ENCODE data around the gene TUSC1.
"Not testable (repeated sequence)": the region's sequence is repeated elsewhere in the genome, so short reads cannot be mapped to it uniquely, and the experiment has no call there.

The TUSC1 gene

GRCh38 chr9:25678147-25678666 is at the start of gene TUSC1:
TSS of gene TUSC1 (minus strand) at chr9:25678444. CDS start at chr9:25678312, 132 bp downstream.
- no peak for DNase-seq (ENCODE audit: low read depth in 2 of 3, low spot score in 1 of 3)

- no peak for DNase-seq (ENCODE audit: low read depth in 2 of 3, low spot score in 1 of 3)
Measured at GRCh38 chr9:25726871-25727410, 48.7 kb upstream of the TUSC1 start.

GRCh38 chr9:25724424-25724823 is 46.2 kb upstream of the TUSC1 start:
- no peak for DNase-seq (ENCODE audit: low read depth in 2 of 3, low spot score in 1 of 3)

GRCh38 chr9:25716220-25716872 is 38.1 kb upstream of the TUSC1 start:
- no peak for DNase-seq (ENCODE audit: low read depth in 2 of 3, low spot score in 1 of 3)

- DNase-seq (ENCODE audit: low read depth in 2 of 3, low spot score in 1 of 3) = no peak
Measured at GRCh38 chr9:25709941-25710340, 31.7 kb upstream of the TUSC1 start.

GRCh38 chr9:25704800-25705199 is 26.6 kb upstream of the TUSC1 start:
- no peak for DNase-seq (ENCODE audit: low read depth in 2 of 3, low spot score in 1 of 3)

- no peak for DNase-seq (ENCODE audit: low read depth in 2 of 3, low spot score in 1 of 3)
Measured at GRCh38 chr9:25703701-25704357, 25.6 kb upstream of the TUSC1 start.

- DNase-seq (ENCODE audit: low read depth in 2 of 3, low spot score in 1 of 3) = no peak
Measured at GRCh38 chr9:25702536-25702935, 24.3 kb upstream of the TUSC1 start.

GRCh38 chr9:25700899-25701298 is 22.7 kb upstream of the TUSC1 start:
- DNase-seq (ENCODE audit: low read depth in 2 of 3, low spot score in 1 of 3) = not testable (repeated sequence)

- DNase-seq (ENCODE audit: low read depth in 2 of 3, low spot score in 1 of 3) = no peak
Measured at GRCh38 chr9:25700430-25700829, 22.2 kb upstream of the TUSC1 start.

GRCh38 chr9:25691786-25692185 is 13.5 kb upstream of the TUSC1 start:
- no peak for DNase-seq (ENCODE audit: low read depth in 2 of 3, low spot score in 1 of 3)

GRCh38 chr9:25684321-25684720 is 6.1 kb upstream of the TUSC1 start:
- no peak for DNase-seq (ENCODE audit: low read depth in 2 of 3, low spot score in 1 of 3)

- DNase-seq (ENCODE audit: low read depth in 2 of 3, low spot score in 1 of 3) = no peak
Measured at GRCh38 chr9:25681266-25681665, 3.0 kb upstream of the TUSC1 start.

GRCh38 chr9:25678846-25679360 is 659 bp upstream of the TUSC1 start:
- DNase-seq (ENCODE audit: low read depth in 2 of 3, low spot score in 1 of 3) = no peak

- no peak for DNase-seq (ENCODE audit: low read depth in 2 of 3, low spot score in 1 of 3)
Measured at GRCh38 chr9:25677301-25678146, 720 bp downstream of the TUSC1 start.

- not testable (repeated sequence) for DNase-seq (ENCODE audit: low read depth in 2 of 3, low spot score in 1 of 3)
Measured at GRCh38 chr9:25675858-25676257, 2.4 kb downstream of the TUSC1 start.

- DNase-seq (ENCODE audit: low read depth in 2 of 3, low spot score in 1 of 3) = no peak
Measured at GRCh38 chr9:25658571-25658970, 19.7 kb downstream of the TUSC1 start.

- no peak for DNase-seq (ENCODE audit: low read depth in 2 of 3, low spot score in 1 of 3)
Measured at GRCh38 chr9:25654417-25654816, 23.8 kb downstream of the TUSC1 start.

- DNase-seq (ENCODE audit: low read depth in 2 of 3, low spot score in 1 of 3) = no peak
Measured at GRCh38 chr9:25648116-25648515, 30.1 kb downstream of the TUSC1 start.

GRCh38 chr9:25636026-25636425 is 42.2 kb downstream of the TUSC1 start:
- no peak for DNase-seq (ENCODE audit: low read depth in 2 of 3, low spot score in 1 of 3)

GRCh38 chr9:25629231-25629630 is 49.0 kb downstream of the TUSC1 start:
- DNase-seq (ENCODE audit: low read depth in 2 of 3, low spot score in 1 of 3) = no peak
